ENCODE measurements around the gene TNFRSF1A. TPM values are rescaled to one million over a fixed set of nuclear protein-coding genes. Genes with fewer than 3 reads are reported as not detected.

TNFRSF1A gene
- total RNA-seq, 4 donors from 2014 or later = 229 to 317 (median 258) TPM

- intact Hi-C loops (cut with DNase I; ENCODE audit: low total_unique reads) (loop anchor here (10.0 kb wide), 1 partner anchor 296 kb away; no protein-coding TSS in a partner anchor), in situ Hi-C loops (cut with MboI; ENCODE audit: low pct_ligation_motif_present in 1 of 4, low pct_unique_long_range_greater_than_20kb in 1 of 4, low sequenced_read_pairs in 3 of 4) (loop anchor here (5.0 to 10.0 kb wide), 6 partner anchors 86 to 296 kb away; no protein-coding TSS in a partner anchor)
- WGBS, 2 donors (ENCODE audit: low coverage in 1 of 2) = 84 to 86% methylated on average over 10 to 11 of the region's 11 CpGs
- no peak for TF ChIP-seq EP300 (IDR thresholded peaks at IDR 0.05; ENCODE audit: low read depth)
- TF ChIP-seq POLR2A (IDR thresholded peaks at IDR 0.05) = no peak
- no peak for TF ChIP-seq POLR2AphosphoS5 (IDR thresholded peaks at IDR 0.05)
- no peak for TF ChIP-seq CTCF (IDR thresholded peaks at IDR 0.05)
- Histone ChIP-seq H3K27me3 (no peaks in the 10 kb centered on the region), H3K36me3 (no peaks in the 10 kb centered on the region), H3K4me1 (peaks cover 29 to 45% (median 31%) of the 10 kb centered on the region in 4 donors), H3K27ac (peak overlapping the region; percentile 91 to 95 (median 92)), H3K4me3 (no peak overlapping the region), H3K9me3 (no peaks in the 10 kb centered on the region)
- no peak for DNase-seq
Observed at GRCh38 chr12:6280672-6281071, 61.2 kb downstream of the TNFRSF1A start.

DNA sequence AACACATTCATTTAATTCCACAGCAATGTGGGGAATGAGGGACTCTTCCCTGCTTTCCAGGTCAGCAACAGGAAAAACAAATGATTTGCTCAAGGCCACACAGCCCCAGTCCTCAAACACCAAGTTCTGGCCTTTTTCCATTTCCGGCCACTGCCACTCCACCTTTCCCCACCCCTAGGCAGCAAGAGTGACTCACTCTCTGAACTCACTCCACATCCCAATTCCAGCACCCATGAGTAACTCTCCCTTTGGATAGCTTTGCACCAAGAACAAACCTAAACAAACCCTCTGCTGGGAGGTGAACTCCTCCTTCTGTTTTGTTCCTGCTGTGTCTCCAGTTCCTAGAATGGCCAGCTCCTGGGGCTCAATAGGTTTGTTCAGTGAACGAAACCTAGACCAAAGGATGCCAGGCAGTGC, 61.8 kb downstream of the TNFRSF1A start:
- intact Hi-C loops (cut with DNase I; ENCODE audit: low total_unique reads) (loop anchor here (10.0 kb wide), 1 partner anchor 295 kb away; no protein-coding TSS in a partner anchor), in situ Hi-C loops (cut with MboI; ENCODE audit: low pct_ligation_motif_present in 1 of 4, low pct_unique_long_range_greater_than_20kb in 1 of 4, low sequenced_read_pairs in 3 of 4) (loop anchor here (5.0 to 10.0 kb wide), 6 partner anchors 85 to 295 kb away; no protein-coding TSS in a partner anchor)
- TF ChIP-seq POLR2AphosphoS5 (IDR thresholded peaks at IDR 0.05) (peak; percentile 28 to 53 (median 34)), CTCF (IDR thresholded peaks at IDR 0.05) (no peak)
- Histone ChIP-seq H3K4me1 (peaks cover 27 to 39% (median 31%) of the 10 kb centered on the region in 4 donors), H3K4me3 (no peak overlapping the region), H3K27me3 (no peaks in the 10 kb centered on the region), H3K9me3 (no peaks in the 10 kb centered on the region), H3K36me3 (no peaks in the 10 kb centered on the region), H3K27ac (peak overlapping the region; percentile 91 to 95 (median 92))
- 20 to 44% methylated on average over 1 to 2 of the region's 2 CpGs for WGBS, 2 donors (ENCODE audit: low coverage in 1 of 2)
- peak; percentile 68 for DNase-seq

- in situ Hi-C loops (cut with MboI; ENCODE audit: low pct_ligation_motif_present in 1 of 4, low pct_unique_long_range_greater_than_20kb in 1 of 4, low sequenced_read_pairs in 3 of 4) = loop anchor here (5.0 to 10.0 kb wide), 8 partner anchors 77 to 295 kb away; partner anchors contain the start of gene CD9 (in 1 of the 4)
- Histone ChIP-seq H3K4me1 (peaks cover 26 to 35% (median 31%) of the 10 kb centered on the region in 4 donors), H3K4me3 (no peak overlapping the region), H3K27me3 (no peaks in the 10 kb centered on the region), H3K27ac (peak overlapping the region; percentile 91 to 95 (median 92)), H3K36me3 (no peaks in the 10 kb centered on the region), H3K9me3 (no peaks in the 10 kb centered on the region)
- DNase-seq = no peak
- 40 to 71% methylated on average over 1 to 8 of the region's 8 CpGs for WGBS, 2 donors (ENCODE audit: low coverage in 1 of 2)
- intact Hi-C loops (cut with DNase I; ENCODE audit: low total_unique reads) = loop anchor here (10.0 kb wide), 1 partner anchor 295 kb away; no protein-coding TSS in a partner anchor
- TF ChIP-seq EP300 (IDR thresholded peaks at IDR 0.05; ENCODE audit: low read depth) (no peak), CTCF (IDR thresholded peaks at IDR 0.05) (no peak), POLR2A (IDR thresholded peaks at IDR 0.05) (no peak)
Observed at GRCh38 chr12:6279631-6280030, 62.2 kb downstream of the TNFRSF1A start.

DNA sequence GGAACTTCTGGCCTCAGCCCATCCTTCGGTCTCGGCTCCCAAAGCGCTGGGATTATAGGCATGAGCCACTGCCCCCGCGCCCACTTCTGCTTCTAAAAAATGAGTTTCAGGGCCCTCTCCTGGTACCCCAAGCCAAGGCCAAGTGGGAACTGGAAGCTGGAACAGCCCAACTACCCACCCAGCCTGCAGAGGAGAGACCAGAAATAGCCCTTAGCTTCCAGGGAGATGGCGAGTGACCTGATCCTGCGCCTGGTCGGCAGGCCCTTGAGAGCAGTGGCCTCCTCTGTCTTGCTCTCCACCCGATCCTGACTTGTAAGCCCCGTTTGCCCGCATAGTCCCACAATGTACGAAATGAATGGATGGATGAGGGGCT, 62.6 kb downstream of the TNFRSF1A start:
- H3K4me3 ChIP-seq = peak overlapping the region in 1 of 4 donors; percentile 9
- WGBS, 2 donors (ENCODE audit: low coverage in 1 of 2) = 89% methylated on average over 12 of the region's 12 CpGs; no CpG with 5 or more reads in 1 of the 2 donors

More for the DNA sequence above, 62.6 kb downstream of the TNFRSF1A start:
- no peaks in the 10 kb centered on the region for H3K36me3 ChIP-seq
- in situ Hi-C loops (cut with MboI; ENCODE audit: low pct_ligation_motif_present in 1 of 4, low pct_unique_long_range_greater_than_20kb in 1 of 4, low sequenced_read_pairs in 3 of 4) (loop anchor here in 2 of 4 donors (5.0 kb wide), 2 partner anchors 77 to 82 kb away; partner anchors contain the start of gene CD9 (in 1 of the 2)), intact Hi-C loops (cut with DNase I; ENCODE audit: low total_unique reads) (no loop called here)
- peak overlapping the region; percentile 91 to 95 (median 92) for H3K27ac ChIP-seq
- H3K4me1 ChIP-seq = peaks cover 26 to 35% (median 31%) of the 10 kb centered on the region in 4 donors
- no peaks in the 10 kb centered on the region for H3K9me3 ChIP-seq
- DNase-seq = no peak
- no peak for TF ChIP-seq EP300 (IDR thresholded peaks at IDR 0.05; ENCODE audit: low read depth)
- TF ChIP-seq POLR2AphosphoS5 (IDR thresholded peaks at IDR 0.05) = no peak
- H3K27me3 ChIP-seq = no peaks in the 10 kb centered on the region

Small RNAs within 50 kb of the gene (small RNA-seq; reads per million reads assigned to genes)
- 0 reads per million in 4 donors for gene RN7SL391P

Other genes with a start within 250 kb of the TNFRSF1A start
- 10 to 100 TPM; 31.3 to 71.2 (median 51.5) TPM for gene VWF, start 217.4 kb downstream of the TNFRSF1A start, total RNA-seq
- 100 to 1,000 TPM; 207 to 668 (median 481) TPM for gene CD9, start 141.7 kb downstream of the TNFRSF1A start, total RNA-seq
- 100 to 1,000 TPM; 142 to 373 (median 198) TPM for gene PLEKHG6, start 31.4 kb downstream of the TNFRSF1A start, total RNA-seq
- 100 to 1,000 TPM; 151 to 757 (median 502) TPM for gene SCNN1A, start 33.5 kb upstream of the TNFRSF1A start, total RNA-seq
- 100 to 1,000 TPM; 148 to 367 (median 208) TPM for gene LTBR, start 42.1 kb upstream of the TNFRSF1A start, total RNA-seq
- gene CD27, start 102.9 kb upstream of the TNFRSF1A start, total RNA-seq = 10 to 100 TPM in 1 of 4 donors, 1 to 10 TPM in 2, not detected in 1; 1.1 to 16.8 (median 2.3) TPM
- 10 to 100 TPM; 47.6 to 99.1 (median 79.3) TPM for gene TAPBPL, start 110.0 kb upstream of the TNFRSF1A start, total RNA-seq
- gene VAMP1, start 128.6 kb upstream of the TNFRSF1A start, total RNA-seq = 10 to 100 TPM in 3 of 4 donors, 1 to 10 TPM in 1; 2.6 to 23.1 (median 17.7) TPM
- gene MRPL51, start 151.2 kb upstream of the TNFRSF1A start, total RNA-seq = 10 to 100 TPM in 3 of 4 donors, 1 to 10 TPM in 1; 2.6 to 49.7 (median 40.9) TPM
- gene NCAPD2, start 152.0 kb upstream of the TNFRSF1A start, total RNA-seq = 10 to 100 TPM; 18.3 to 20.2 (median 19.2) TPM
- 1,000 to 10,000 TPM; 1,806 to 2,946 (median 2,333) TPM for gene GAPDH, start 192.4 kb upstream of the TNFRSF1A start, total RNA-seq
- 10 to 100 TPM in 1 of 4 donors, 1 to 10 TPM in 3; 6.1 to 54.2 (median 8.0) TPM for gene IFFO1, start 214.0 kb upstream of the TNFRSF1A start, total RNA-seq
- 100 to 1,000 TPM in 1 of 4 donors, 10 to 100 TPM in 3; 12.8 to 167 (median 30.5) TPM for gene NOP2, start 226.2 kb upstream of the TNFRSF1A start, total RNA-seq

All from transverse colon (tissue), 4 donors.